Measurements from ENCODE around the gene PIEZO1.

The PIEZO1 gene

GRCh38 chr16:88715312-88716190, 69.5 kb downstream of the PIEZO1 start:
- no peak for DNase-seq

GRCh38 chr16:88714420-88715302, 70.4 kb downstream of the PIEZO1 start:
- no peak for DNase-seq

- DNase-seq: no peak
Measured at GRCh38 chr16:88713568-88714419, 71.2 kb downstream of the PIEZO1 start.

GRCh38 chr16:88713054-88713453, 72.0 kb downstream of the PIEZO1 start:
- no peak for DNase-seq

- no peak for DNase-seq
Measured at GRCh38 chr16:88712362-88712979, 72.5 kb downstream of the PIEZO1 start.

GRCh38 chr16:88711750-88712340, 73.2 kb downstream of the PIEZO1 start:
- no peak for DNase-seq

GRCh38 chr16:88710556-88710955, 74.5 kb downstream of the PIEZO1 start:
- no peak for DNase-seq

- DNase-seq: no peak
Measured at GRCh38 chr16:88706965-88707826, 77.8 kb downstream of the PIEZO1 start.

- DNase-seq: peak; percentile 83
Measured at GRCh38 chr16:88706229-88706964, 78.6 kb downstream of the PIEZO1 start, which contains the start of the genes CTU2 and RNF166. Gene CTU2, plus strand, starts transcription at chr16:88706503. Its CDS starts 28 bp downstream, at chr16:88706531. Gene RNF166, minus strand, starts transcription at chr16:88706408. Its CDS starts 83 bp downstream, at chr16:88706325.

- DNase-seq: no peak
Measured at GRCh38 chr16:88705801-88706228, 79.2 kb downstream of the PIEZO1 start.

GRCh38 chr16:88705076-88705684, 79.8 kb downstream of the PIEZO1 start:
- no peak for DNase-seq

- no peak for DNase-seq
Measured at GRCh38 chr16:88703486-88704309, 81.3 kb downstream of the PIEZO1 start.

- DNase-seq: no peak
Measured at GRCh38 chr16:88702371-88703210, 82.4 kb downstream of the PIEZO1 start.

GRCh38 chr16:88701581-88702370, 83.2 kb downstream of the PIEZO1 start:
- no peak for DNase-seq

GRCh38 chr16:88700636-88701482, 84.2 kb downstream of the PIEZO1 start:
- no peak for DNase-seq

GRCh38 chr16:88700322-88700635, 84.7 kb downstream of the PIEZO1 start:
- DNase-seq: no peak
